Smooth muscle cell (in vitro differentiated cells): ENCODE data around the gene APBA1. TPM values are rescaled to one million over a fixed set of nuclear protein-coding genes. Genes with fewer than 3 reads are reported as not detected.
A peak's percentile ranks its signal among the peaks of the same experiment; 100 is the strongest.

Experiments
- DNase-seq: peaks from one replicate; lab custom pipeline; 2025; ENCODE audit not compliant: unreplicated experiment; lab: John Stamatoyannopoulos, UW
- H2AFZ ChIP-seq: fragments of 200-600 bp; sonication (generic); 2 replicates; pipeline ENCODE4 v1.6.0; 2016; ENCODE audit warnings: antibody characterized with exemption, low read depth, mild to moderate bottlenecking
- H3F3A ChIP-seq: fragments of 200-600 bp; sonication (generic); 2 replicates; pipeline ENCODE4 v1.6.0; 2017; ENCODE audit warnings: antibody characterized with exemption, low read depth
- H3K27ac ChIP-seq: fragments of 200-600 bp; sonication (generic); 2 replicates; pipeline ENCODE4 v1.5.1; 2016; ENCODE audit warnings: low read depth, mild to moderate bottlenecking
- H3K27me3 ChIP-seq: fragments of 200-600 bp; sonication (generic); 2 replicates; pipeline ENCODE4 v1.6.1; 2016; ENCODE audit warnings: low read depth, mild to moderate bottlenecking
- H3K36me3 ChIP-seq: fragments of 200-600 bp; sonication (generic); 2 replicates; pipeline ENCODE4 v1.5.1; 2016; ENCODE audit warnings: low read depth
- H3K4me1 ChIP-seq: fragments of 200-600 bp; sonication (generic); 2 replicates; pipeline ENCODE4 v1.5.1; 2016; ENCODE audit warnings: low read depth
- H3K4me2 ChIP-seq: fragments of 200-600 bp; sonication (generic); 2 replicates; pipeline ENCODE4 v1.6.0; 2016; ENCODE audit warnings: mild to moderate bottlenecking
- H3K4me3 ChIP-seq: fragments of 200-600 bp; sonication (generic); 2 replicates; pipeline ENCODE4 v1.5.1; 2016; ENCODE audit warnings: mild to moderate bottlenecking
- H3K79me2 ChIP-seq: fragments of 200-600 bp; sonication (generic); 2 replicates; pipeline ENCODE4 v1.6.0; 2016; ENCODE audit warnings: low read depth, mild to moderate bottlenecking
- H3K9ac ChIP-seq: fragments of 200-600 bp; sonication (generic); 2 replicates; pipeline ENCODE4 v1.6.0; 2016; ENCODE audit warnings: low read depth
- H3K9me3 ChIP-seq: fragments of 200-600 bp; sonication (generic); replicated peaks from 2 replicates; pipeline ENCODE4 v1.5.1; 2016; ENCODE audit warnings: low read depth
- H4K20me1 ChIP-seq: fragments of 200-600 bp; sonication (generic); 2 replicates; pipeline ENCODE4 v1.6.0; 2016; ENCODE audit warnings: low read depth
- WGBS: methylation state at CpG from one replicate; pipeline ENCODE4 v1.1.7; 2016; ENCODE audit warnings: low lambda C conversion rate; 5-methylcytosine and 5-hydroxymethylcytosine counted together
- polyA plus RNA-seq: library from polyadenylated mRNA; unstranded; fragments of >200 nt; fragmentation: Nextera tagmentation; extraction: Ambion mirVana; gene quantifications from 2 replicates; pipeline ENCODE4 v1.2.1, GENCODE V29; 2016
- total RNA-seq: library from RNA; depleted of rRNA; stranded (reverse); fragments of >200 nt; gene quantifications from 2 replicates; pipeline ENCODE4 v1.2.3, GENCODE V29; 2014
- TF ChIP-seq, protein P1 (sequence below): fragments of 200-600 bp; sonication (generic); IDR thresholded peaks from 2 replicates; pipeline ENCODE4 v1.5.1; 2017; ENCODE audit warnings: borderline replicate concordance, mild to moderate bottlenecking, antibody characterized with exemption; ENCODE audit not compliant: insufficient read depth, poor library complexity, severe bottlenecking

The APBA1 gene
- total and polyA plus RNA-seq, 2 experiments from 2014 or later: 1.4 to 6.1 TPM

DNA sequence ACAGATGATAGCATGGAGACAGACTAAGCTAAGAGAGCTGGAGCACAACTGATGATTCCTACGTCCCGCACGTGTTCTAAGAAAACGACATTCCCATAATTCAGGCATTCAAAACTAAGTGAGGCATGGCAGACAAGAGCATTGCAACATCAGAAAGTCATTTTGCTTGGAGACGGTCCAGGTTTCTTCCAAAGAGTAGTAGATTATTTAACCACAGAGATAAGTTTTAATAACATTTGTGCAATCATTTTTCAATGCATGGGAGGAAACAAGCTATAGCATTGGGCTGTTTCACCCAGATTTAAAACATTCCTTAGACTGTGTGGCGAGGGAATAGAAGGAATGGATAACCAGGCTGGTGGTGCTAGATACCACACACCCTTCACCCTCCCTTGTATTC is 117.2 kb downstream of the APBA1 start:
- no peaks in the 10 kb centered on the region for H3F3A ChIP-seq
- H3K27me3 ChIP-seq: peaks cover 12% of the 10 kb centered on the region
- TF ChIP-seq, protein P1, sequence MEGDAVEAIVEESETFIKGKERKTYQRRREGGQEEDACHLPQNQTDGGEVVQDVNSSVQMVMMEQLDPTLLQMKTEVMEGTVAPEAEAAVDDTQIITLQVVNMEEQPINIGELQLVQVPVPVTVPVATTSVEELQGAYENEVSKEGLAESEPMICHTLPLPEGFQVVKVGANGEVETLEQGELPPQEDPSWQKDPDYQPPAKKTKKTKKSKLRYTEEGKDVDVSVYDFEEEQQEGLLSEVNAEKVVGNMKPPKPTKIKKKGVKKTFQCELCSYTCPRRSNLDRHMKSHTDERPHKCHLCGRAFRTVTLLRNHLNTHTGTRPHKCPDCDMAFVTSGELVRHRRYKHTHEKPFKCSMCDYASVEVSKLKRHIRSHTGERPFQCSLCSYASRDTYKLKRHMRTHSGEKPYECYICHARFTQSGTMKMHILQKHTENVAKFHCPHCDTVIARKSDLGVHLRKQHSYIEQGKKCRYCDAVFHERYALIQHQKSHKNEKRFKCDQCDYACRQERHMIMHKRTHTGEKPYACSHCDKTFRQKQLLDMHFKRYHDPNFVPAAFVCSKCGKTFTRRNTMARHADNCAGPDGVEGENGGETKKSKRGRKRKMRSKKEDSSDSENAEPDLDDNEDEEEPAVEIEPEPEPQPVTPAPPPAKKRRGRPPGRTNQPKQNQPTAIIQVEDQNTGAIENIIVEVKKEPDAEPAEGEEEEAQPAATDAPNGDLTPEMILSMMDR: no peak
- no peaks in the 10 kb centered on the region for H3K36me3 ChIP-seq
- no peak overlapping the region for H3K4me3 ChIP-seq
- no peak overlapping the region for H3K27ac ChIP-seq
- no peaks in the 10 kb centered on the region for H3K9me3 ChIP-seq
- peak overlapping the region; percentile 54 for H3K4me2 ChIP-seq
- no peak overlapping the region for H3K9ac ChIP-seq
- H4K20me1 ChIP-seq: no peaks in the 10 kb centered on the region
- no peaks in the 10 kb centered on the region for H3K79me2 ChIP-seq
- no peaks in the 10 kb centered on the region for H3K4me1 ChIP-seq
- no peak for DNase-seq
- no peak overlapping the region for H2AFZ ChIP-seq
- WGBS: 20% methylated on average over 6 of the region's 6 CpGs

DNA sequence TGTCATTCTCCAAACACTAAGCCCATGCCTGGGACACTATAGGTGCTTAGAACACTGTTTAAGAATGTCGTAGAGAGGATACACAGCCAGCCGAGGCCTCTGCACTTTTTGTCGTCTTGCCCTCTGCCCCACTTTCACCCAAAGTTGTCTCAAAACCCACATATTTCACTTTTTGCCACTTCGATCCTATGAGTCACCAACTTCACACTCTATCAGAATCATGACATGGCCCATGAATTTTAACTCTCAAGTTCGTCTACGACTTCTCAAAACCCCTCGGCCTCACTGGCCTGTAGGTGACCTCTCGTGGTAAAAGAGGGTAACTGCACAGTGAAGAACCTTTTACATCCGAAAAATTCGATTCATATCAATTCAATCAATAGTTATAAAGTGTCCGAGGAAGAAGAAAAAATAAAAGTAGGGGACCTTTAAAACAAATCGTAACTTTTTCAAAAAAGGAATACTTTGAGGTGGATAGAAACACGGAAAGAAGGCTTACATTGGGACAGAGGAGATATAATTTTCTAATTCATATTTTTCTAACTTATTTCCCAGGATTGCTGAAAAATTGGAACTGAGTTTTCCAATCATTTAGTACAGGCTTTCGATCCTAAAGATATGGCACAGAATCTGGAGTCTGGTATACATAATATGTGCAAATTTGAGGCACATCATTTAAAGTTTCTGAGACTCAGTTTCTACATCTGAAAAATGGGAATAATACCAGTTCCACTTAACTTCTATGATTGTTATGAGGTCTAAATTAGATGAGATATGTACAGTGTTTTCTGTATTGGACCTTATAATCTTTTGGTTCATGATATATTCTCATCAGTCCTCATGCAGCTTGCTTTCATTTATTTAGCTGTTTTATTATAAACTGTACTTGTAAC is 122.6 kb downstream of the APBA1 start:
- Histone ChIP-seq H3K79me2 (no peaks in the 10 kb centered on the region), H3K36me3 (no peaks in the 10 kb centered on the region), H3K9ac (no peak overlapping the region), H4K20me1 (no peaks in the 10 kb centered on the region), H3K4me1 (no peaks in the 10 kb centered on the region), H3K9me3 (no peaks in the 10 kb centered on the region), H3K27me3 (peaks cover 5% of the 10 kb centered on the region), H3K27ac (no peak overlapping the region), H3K4me3 (no peak overlapping the region), H3K4me2 (peak overlapping the region; percentile 3), H3F3A (no peaks in the 10 kb centered on the region), H2AFZ (no peak overlapping the region)
- DNase-seq: no peak
- 25% methylated on average over 14 of the region's 14 CpGs for WGBS
- TF ChIP-seq, protein P1: peak; percentile 83

DNA sequence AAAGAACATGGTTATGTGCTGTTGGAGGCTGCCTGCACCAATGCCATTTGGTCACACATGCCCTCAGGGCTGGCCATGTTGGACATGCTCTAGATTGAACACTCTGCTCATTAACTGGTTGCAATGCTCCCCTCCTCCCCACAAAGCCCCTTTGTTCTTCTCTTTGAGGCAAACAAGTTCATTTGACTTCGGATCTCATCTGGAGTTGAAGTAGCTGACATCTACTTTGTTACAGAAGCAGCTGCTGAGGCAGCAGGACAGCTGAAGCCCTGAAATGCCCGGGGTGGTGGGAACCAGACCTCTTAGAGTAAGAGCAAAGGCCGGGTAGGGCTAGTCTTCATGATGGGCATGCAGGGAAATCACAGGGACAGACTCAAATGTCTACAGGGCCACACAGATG is 123.5 kb downstream of the APBA1 start:
- WGBS: 85% methylated on average over 3 of the region's 3 CpGs
- TF ChIP-seq, protein P1: no peak

More for the DNA sequence above, 123.5 kb downstream of the APBA1 start:
- H2AFZ ChIP-seq: no peak overlapping the region
- no peak overlapping the region for H3K27ac ChIP-seq
- H3K9ac ChIP-seq: no peak overlapping the region
- H3K36me3 ChIP-seq: no peaks in the 10 kb centered on the region
- H3K79me2 ChIP-seq: no peaks in the 10 kb centered on the region
- H3K9me3 ChIP-seq: no peaks in the 10 kb centered on the region
- H3K4me2 ChIP-seq: no peak overlapping the region
- no peak overlapping the region for H3K4me3 ChIP-seq
- H4K20me1 ChIP-seq: no peaks in the 10 kb centered on the region
- no peak for DNase-seq
- H3K4me1 ChIP-seq: no peaks in the 10 kb centered on the region
- no peaks in the 10 kb centered on the region for H3F3A ChIP-seq
- H3K27me3 ChIP-seq: peaks cover 5% of the 10 kb centered on the region
